Neural cell (in vitro differentiated cells): ENCODE data around the gene NPEPPS.
"Not testable (repeated sequence)": the region's sequence is repeated elsewhere in the genome, so short reads cannot be mapped to it uniquely, and the experiment has no call there.

Source experiments
- EP300 ChIP-seq: fragments of 450-650 bp; conservative IDR thresholded peaks from 2 replicates; pipeline ENCODE4 v1.6.1; 2014; ENCODE audit warnings: antibody characterized with exemption, mild to moderate bottlenecking, moderate library complexity; ENCODE audit not compliant: poor library complexity, severe bottlenecking
- EZH2 ChIP-seq: fragments of 200-600, 300-800 bp; shearing (Covaris generic), sonication (generic); IDR thresholded peaks from 2 replicates; pipeline ENCODE4 v1.6.1; 2014; ENCODE audit warnings: antibody characterized with exemption, low read length, borderline replicate concordance, mild to moderate bottlenecking; ENCODE audit not compliant: insufficient read depth, poor library complexity, severe bottlenecking
- MXI1 ChIP-seq: fragments of 450-650 bp; conservative IDR thresholded peaks from 2 replicates; pipeline ENCODE4 v1.6.1; 2014; ENCODE audit warnings: antibody characterized with exemption, mild to moderate bottlenecking; ENCODE audit not compliant: poor library complexity, severe bottlenecking
- POLR2AphosphoS5 ChIP-seq: IDR thresholded peaks from 2 replicates; pipeline ENCODE4 v1.6.1; 2012
- RAD21 ChIP-seq: fragments of 450-650 bp; conservative IDR thresholded peaks from 2 replicates; pipeline ENCODE4 v1.6.1; 2014; ENCODE audit warnings: antibody characterized with exemption, mild to moderate bottlenecking, moderate library complexity
- SMC3 ChIP-seq: fragments of 450-650 bp; conservative IDR thresholded peaks from 2 replicates; pipeline ENCODE4 v1.6.1; 2014; ENCODE audit warnings: antibody characterized with exemption, mild to moderate bottlenecking, moderate library complexity; ENCODE audit not compliant: poor library complexity
- TAF1 ChIP-seq: IDR thresholded peaks from 2 replicates; pipeline ENCODE4 v1.6.1; 2012; ENCODE audit warnings: low read depth
- TF ChIP-seq, protein P1 (sequence below): fragments of 450-650 bp; IDR thresholded peaks from 2 replicates; pipeline ENCODE4 v1.5.1; 2014; ENCODE audit warnings: antibody characterized with exemption, mild to moderate bottlenecking, moderate library complexity; ENCODE audit not compliant: poor library complexity, severe bottlenecking
- TF ChIP-seq, protein P2 (sequence below): IDR thresholded peaks from 2 replicates; pipeline ENCODE4 v1.6.1; 2012; ENCODE audit warnings: borderline replicate concordance

DNA sequence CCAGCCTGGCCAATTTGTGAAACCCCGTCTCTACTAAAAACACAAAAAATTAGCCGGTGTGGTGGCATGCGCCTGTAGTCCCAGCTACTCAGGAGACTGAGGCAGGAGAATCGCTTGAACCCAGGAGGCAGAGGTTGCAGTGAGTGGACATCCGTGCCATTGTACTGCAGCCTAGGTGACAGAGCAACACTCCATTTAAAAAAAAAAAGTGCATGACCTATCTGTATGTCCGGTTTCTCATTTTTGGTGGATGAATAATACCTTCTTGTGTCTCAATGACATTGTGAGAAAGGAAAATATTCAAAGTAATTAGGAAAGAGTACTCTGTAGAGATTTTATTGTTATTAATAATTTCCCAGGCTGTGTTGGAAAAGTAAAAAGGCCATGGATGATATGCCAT is 17.6 kb upstream of the NPEPPS start:
- TF ChIP-seq, protein P1, sequence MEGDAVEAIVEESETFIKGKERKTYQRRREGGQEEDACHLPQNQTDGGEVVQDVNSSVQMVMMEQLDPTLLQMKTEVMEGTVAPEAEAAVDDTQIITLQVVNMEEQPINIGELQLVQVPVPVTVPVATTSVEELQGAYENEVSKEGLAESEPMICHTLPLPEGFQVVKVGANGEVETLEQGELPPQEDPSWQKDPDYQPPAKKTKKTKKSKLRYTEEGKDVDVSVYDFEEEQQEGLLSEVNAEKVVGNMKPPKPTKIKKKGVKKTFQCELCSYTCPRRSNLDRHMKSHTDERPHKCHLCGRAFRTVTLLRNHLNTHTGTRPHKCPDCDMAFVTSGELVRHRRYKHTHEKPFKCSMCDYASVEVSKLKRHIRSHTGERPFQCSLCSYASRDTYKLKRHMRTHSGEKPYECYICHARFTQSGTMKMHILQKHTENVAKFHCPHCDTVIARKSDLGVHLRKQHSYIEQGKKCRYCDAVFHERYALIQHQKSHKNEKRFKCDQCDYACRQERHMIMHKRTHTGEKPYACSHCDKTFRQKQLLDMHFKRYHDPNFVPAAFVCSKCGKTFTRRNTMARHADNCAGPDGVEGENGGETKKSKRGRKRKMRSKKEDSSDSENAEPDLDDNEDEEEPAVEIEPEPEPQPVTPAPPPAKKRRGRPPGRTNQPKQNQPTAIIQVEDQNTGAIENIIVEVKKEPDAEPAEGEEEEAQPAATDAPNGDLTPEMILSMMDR: not testable (repeated sequence)
- not testable (repeated sequence) for TF ChIP-seq EP300, POLR2AphosphoS5, SMC3, TAF1, EZH2, RAD21, MXI1
- TF ChIP-seq, protein P2, sequence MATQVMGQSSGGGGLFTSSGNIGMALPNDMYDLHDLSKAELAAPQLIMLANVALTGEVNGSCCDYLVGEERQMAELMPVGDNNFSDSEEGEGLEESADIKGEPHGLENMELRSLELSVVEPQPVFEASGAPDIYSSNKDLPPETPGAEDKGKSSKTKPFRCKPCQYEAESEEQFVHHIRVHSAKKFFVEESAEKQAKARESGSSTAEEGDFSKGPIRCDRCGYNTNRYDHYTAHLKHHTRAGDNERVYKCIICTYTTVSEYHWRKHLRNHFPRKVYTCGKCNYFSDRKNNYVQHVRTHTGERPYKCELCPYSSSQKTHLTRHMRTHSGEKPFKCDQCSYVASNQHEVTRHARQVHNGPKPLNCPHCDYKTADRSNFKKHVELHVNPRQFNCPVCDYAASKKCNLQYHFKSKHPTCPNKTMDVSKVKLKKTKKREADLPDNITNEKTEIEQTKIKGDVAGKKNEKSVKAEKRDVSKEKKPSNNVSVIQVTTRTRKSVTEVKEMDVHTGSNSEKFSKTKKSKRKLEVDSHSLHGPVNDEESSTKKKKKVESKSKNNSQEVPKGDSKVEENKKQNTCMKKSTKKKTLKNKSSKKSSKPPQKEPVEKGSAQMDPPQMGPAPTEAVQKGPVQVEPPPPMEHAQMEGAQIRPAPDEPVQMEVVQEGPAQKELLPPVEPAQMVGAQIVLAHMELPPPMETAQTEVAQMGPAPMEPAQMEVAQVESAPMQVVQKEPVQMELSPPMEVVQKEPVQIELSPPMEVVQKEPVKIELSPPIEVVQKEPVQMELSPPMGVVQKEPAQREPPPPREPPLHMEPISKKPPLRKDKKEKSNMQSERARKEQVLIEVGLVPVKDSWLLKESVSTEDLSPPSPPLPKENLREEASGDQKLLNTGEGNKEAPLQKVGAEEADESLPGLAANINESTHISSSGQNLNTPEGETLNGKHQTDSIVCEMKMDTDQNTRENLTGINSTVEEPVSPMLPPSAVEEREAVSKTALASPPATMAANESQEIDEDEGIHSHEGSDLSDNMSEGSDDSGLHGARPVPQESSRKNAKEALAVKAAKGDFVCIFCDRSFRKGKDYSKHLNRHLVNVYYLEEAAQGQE: not testable (repeated sequence)
